ENCODE measurements around the gene GLYATL3.

Gene GLYATL3

GRCh38 chr6:49535795-49536194 lies 36.1 kb downstream of the GLYATL3 start:
- DNase-seq (ENCODE audit: low spot score): no peak
- no peak for TF ChIP-seq CTCF (IDR thresholded peaks at IDR 0.05)
- H3K27ac ChIP-seq: no peak overlapping the region
- no peak overlapping the region for H3K4me3 ChIP-seq

- Histone ChIP-seq H3K27ac (no peak overlapping the region), H3K4me3 (no peak overlapping the region)
- TF ChIP-seq CTCF (IDR thresholded peaks at IDR 0.05): no peak
- no peak for DNase-seq (ENCODE audit: low spot score)
These were observed 39.4 kb downstream of the GLYATL3 start for GRCh38 chr6:49539102-49539501.

- no peak overlapping the region for H3K4me3 ChIP-seq
- TF ChIP-seq CTCF (IDR thresholded peaks at IDR 0.05): no peak
- no peak for DNase-seq (ENCODE audit: low spot score)
- H3K27ac ChIP-seq: no peak overlapping the region
These were observed 40.9 kb downstream of the GLYATL3 start for GRCh38 chr6:49540614-49541013.

- DNase-seq (ENCODE audit: low spot score): no peak
- TF ChIP-seq CTCF (IDR thresholded peaks at IDR 0.05): no peak
- Histone ChIP-seq H3K4me3 (no peak overlapping the region), H3K27ac (no peak overlapping the region)
These were observed 41.5 kb downstream of the GLYATL3 start for GRCh38 chr6:49541210-49541724.

- DNase-seq (ENCODE audit: low spot score): no peak
- no peak overlapping the region for H3K27ac ChIP-seq
- H3K4me3 ChIP-seq: no peak overlapping the region
- no peak for TF ChIP-seq CTCF (IDR thresholded peaks at IDR 0.05)
These were observed 42.2 kb downstream of the GLYATL3 start for GRCh38 chr6:49541936-49542335.

GRCh38 chr6:49543087-49543858 lies 43.5 kb downstream of the GLYATL3 start:
- no peak for TF ChIP-seq CTCF (IDR thresholded peaks at IDR 0.05)
- H3K27ac ChIP-seq: no peak overlapping the region
- H3K4me3 ChIP-seq: no peak overlapping the region
- DNase-seq (ENCODE audit: low spot score): no peak

GRCh38 chr6:49546331-49546730 lies 46.6 kb downstream of the GLYATL3 start:
- no peak overlapping the region for H3K4me3 ChIP-seq
- DNase-seq (ENCODE audit: low spot score): no peak
- no peak overlapping the region for H3K27ac ChIP-seq
- TF ChIP-seq CTCF (IDR thresholded peaks at IDR 0.05): no peak

Measured in coronary artery (tissue), 2 donors.